Dermis lymphatic vessel endothelial cell (primary cell): ENCODE measurements around the gene PTPRE. TPM values are rescaled to one million over a fixed set of nuclear protein-coding genes. Genes with fewer than 3 reads are reported as not detected.

Source experiments
- total RNA-seq: library from RNA; depleted of rRNA; stranded (reverse); fragments of >200 nt; gene quantifications from 2 replicates; pipeline ENCODE4 v1.2.1, GENCODE V29; 2014

PTPRE gene, protein sequence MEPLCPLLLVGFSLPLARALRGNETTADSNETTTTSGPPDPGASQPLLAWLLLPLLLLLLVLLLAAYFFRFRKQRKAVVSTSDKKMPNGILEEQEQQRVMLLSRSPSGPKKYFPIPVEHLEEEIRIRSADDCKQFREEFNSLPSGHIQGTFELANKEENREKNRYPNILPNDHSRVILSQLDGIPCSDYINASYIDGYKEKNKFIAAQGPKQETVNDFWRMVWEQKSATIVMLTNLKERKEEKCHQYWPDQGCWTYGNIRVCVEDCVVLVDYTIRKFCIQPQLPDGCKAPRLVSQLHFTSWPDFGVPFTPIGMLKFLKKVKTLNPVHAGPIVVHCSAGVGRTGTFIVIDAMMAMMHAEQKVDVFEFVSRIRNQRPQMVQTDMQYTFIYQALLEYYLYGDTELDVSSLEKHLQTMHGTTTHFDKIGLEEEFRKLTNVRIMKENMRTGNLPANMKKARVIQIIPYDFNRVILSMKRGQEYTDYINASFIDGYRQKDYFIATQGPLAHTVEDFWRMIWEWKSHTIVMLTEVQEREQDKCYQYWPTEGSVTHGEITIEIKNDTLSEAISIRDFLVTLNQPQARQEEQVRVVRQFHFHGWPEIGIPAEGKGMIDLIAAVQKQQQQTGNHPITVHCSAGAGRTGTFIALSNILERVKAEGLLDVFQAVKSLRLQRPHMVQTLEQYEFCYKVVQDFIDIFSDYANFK
- total RNA-seq = 154 and 203 TPM in 2 replicates

DNA sequence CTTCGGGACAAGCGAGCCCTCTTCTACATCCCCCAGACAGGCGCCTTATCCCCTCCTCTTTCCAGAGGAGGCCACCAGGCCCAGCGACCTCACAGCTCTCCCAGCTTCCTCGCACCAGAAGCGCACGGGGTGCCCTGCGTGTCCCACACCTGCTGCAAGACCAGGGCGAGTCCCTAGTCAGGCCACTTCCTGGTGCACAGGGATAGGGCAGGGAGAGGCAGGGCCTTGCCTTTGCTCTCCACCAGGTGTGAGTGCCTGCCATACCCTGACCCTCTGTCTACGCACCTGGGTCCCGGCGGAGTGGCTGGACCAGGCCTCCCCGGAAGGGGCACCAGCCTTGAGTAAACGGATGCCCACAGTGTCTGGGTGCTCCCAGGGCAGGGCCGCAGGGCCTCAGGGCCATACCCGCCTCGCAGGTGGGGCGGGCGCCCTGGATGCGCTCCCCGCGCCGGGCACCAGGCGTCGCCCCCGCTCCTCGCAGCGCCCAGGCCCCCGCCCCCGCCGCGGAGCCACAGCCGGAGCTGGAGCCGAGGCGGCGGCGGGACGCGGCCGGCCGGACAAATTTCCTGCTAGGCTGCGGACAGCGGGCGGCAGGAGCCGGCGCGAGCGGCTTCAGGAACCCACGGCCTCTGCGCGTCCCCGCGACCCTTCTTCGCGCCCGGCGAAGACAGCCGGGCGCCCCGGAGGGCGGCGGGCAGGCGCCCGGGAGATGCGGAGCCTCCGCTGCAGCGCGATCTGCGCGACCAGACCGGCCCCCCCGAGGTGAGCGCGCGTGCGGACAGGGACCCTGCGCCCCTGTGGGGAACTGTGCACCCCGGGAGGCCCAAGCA is at the start of gene PTPRE:
Gene PTPRE, plus strand, starts transcription at position 556 of the 830 bp plus-strand sequence. CDS start 133,779 bp downstream, outside the sequence.

DNA sequence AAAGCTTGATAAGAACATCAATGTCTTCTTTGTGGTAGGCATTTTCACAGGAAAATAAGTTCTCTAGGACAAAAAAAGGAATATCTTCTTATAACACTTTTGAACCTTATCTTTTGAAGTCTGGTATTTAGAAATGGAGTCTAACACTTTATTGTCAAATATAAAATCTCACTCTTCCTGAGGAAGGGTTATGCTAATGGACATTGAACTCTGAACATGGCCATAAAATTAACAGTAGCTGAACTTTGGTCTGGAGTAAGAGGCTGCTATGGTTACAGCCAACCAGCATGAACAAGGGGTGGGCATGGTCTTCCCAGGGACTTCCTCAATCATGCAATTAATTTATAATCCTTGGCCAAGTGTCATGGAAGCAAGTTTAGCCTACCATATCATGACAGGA is 14.2 kb upstream of the PTPRE start, which contains the start of gene CLRN3:
Gene CLRN3, minus strand, starts transcription at position 199 of the 400 bp plus-strand sequence. Its CDS starts 157 bp downstream, at position 42.

DNA sequence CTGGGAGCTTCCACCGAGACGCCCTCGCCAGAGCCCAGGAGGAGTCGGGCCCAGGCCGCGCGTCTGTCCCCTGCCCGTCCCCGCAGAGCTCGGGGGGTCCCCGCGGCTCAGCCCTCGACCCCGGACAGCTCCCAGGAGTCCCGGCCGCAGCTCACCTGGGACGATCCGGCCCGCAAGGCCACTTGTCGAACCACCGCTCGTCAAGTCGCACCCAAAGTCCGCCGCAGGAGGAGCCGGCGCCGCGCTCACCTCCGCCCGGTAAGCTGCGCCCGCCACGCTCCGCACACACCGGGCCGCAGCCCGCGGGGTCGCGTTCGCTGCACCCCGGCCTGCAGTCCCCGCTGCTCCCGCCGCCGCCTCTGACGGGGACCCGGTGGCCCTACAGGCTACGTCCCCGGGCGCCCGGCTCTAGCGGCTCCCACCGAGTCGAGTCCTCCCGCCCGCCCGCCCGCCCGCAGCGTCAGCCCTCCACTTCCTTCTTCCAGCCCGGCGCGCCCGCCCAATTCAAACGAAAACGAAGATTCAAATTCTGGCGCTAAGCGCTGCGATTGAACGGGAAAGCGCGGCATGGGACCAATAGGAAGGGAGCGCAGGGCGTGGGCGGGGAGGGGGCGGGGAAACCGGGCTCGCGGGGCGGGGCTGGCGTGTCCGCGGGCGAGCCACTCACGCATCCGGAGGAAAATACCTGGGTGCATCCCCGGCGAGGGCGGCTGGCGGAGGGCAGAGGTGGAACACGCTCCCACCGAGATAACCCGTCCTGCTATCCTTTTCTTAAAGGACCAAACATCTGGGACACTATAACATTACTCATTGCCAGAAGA is 219.3 kb downstream of the PTPRE start, which contains the start of gene MKI67:
Gene MKI67, minus strand, starts transcription at position 480 of the 821 bp plus-strand sequence. CDS start 756 bp downstream, outside the sequence.

Other genes starting within 250 kb of the PTPRE start
- gene FOXI2, start 169.9 kb upstream of the PTPRE start, total RNA-seq = not detected in 2 replicates
- 0.33 and 0.43 TPM in 2 replicates for gene CLRN3, start 14.2 kb upstream of the PTPRE start, total RNA-seq
- 3.4 and 3.6 TPM in 2 replicates for gene MKI67, start 219.3 kb downstream of the PTPRE start, total RNA-seq